PC-9 (cell line): ENCODE results near the gene FUT2. TPM values are rescaled to one million over a fixed set of nuclear protein-coding genes. Genes with fewer than 3 reads are reported as not detected.
"Not testable (repeated sequence)": the region's sequence is repeated elsewhere in the genome, so short reads cannot be mapped to it uniquely, and the experiment has no call there.

Source experiments
- BruUV-seq: library from RNA; stranded (reverse); fragments of 400-500 nt; replicated peaks from 2 replicates; lab custom pipeline; 2021; lab: Mats Ljungman, UMichigan
- CTCF ChIA-PET: fragments of 300-600 bp; sonication (Branson Sonifier 250); formaldehyde crosslinking; loops from one replicate; lab custom pipeline; 2022; ENCODE audit warnings: antibody characterized with exemption; lab: Charles Lee
- POLR2A ChIA-PET: fragments of 300-600 bp; sonication (Branson Sonifier 250); formaldehyde crosslinking; loops from one replicate; lab custom pipeline; 2022; ENCODE audit warnings: antibody characterized with exemption; ENCODE audit not compliant: unreplicated experiment; lab: Charles Lee
- DNase-seq, 2 experiments: peaks; one replicate each; pipeline versions ENCODE4 v3.0.0 to v3.0.0-alpha.2; 2015 to 2022; ENCODE audit warnings: mixed read lengths in 1 of 2
- H2AFZ ChIP-seq: fragments of 200-600 bp; sonication (generic); 2 replicates; pipeline ENCODE4 v1.8.1; 2017; ENCODE audit warnings: antibody characterized with exemption
- H3F3A ChIP-seq: fragments of 200-600 bp; sonication (generic); 2 replicates; pipeline ENCODE4 v1.8.1; 2017; ENCODE audit warnings: antibody characterized with exemption, mild to moderate bottlenecking, low read depth; ENCODE audit not compliant: insufficient read depth
- H3K27ac ChIP-seq: fragments of 200-600 bp; sonication (generic); 2 replicates; pipeline ENCODE4 v1.6.1; 2016; ENCODE audit warnings: mixed run types
- H3K27me3 ChIP-seq: fragments of 200-600 bp; sonication (generic); 2 replicates; pipeline ENCODE4 v1.6.1; 2016; ENCODE audit warnings: low read depth, mixed run types; ENCODE audit not compliant: insufficient read depth
- H3K36me3 ChIP-seq: fragments of 200-600 bp; sonication (generic); 2 replicates; pipeline ENCODE4 v1.6.1; 2016; ENCODE audit warnings: low read depth, mixed run types
- H3K4me1 ChIP-seq: fragments of 200-600 bp; sonication (generic); replicated peaks from 2 replicates; pipeline ENCODE4 v1.6.1; 2016; ENCODE audit warnings: mixed run types; ENCODE audit not compliant: insufficient read depth
- H3K4me2 ChIP-seq: fragments of 200-600 bp; sonication (generic); 2 replicates; pipeline ENCODE4 v1.6.1; 2017; ENCODE audit warnings: mixed run types
- H3K4me3 ChIP-seq: fragments of 200-600 bp; sonication (generic); 2 replicates; pipeline ENCODE4 v1.6.1; 2016; ENCODE audit warnings: mixed run types
- H3K79me2 ChIP-seq: fragments of 200-600 bp; sonication (generic); 2 replicates; pipeline ENCODE4 v1.6.1; 2017; ENCODE audit warnings: low read depth, mixed run types
- H3K9me2 ChIP-seq: fragments of 200-600 bp; sonication (generic); 2 replicates; pipeline ENCODE4 v1.8.1; 2017; ENCODE audit warnings: mild to moderate bottlenecking; ENCODE audit not compliant: insufficient read depth
- H3K9me3 ChIP-seq: fragments of 200-600 bp; sonication (generic); 2 replicates; pipeline ENCODE4 v1.8.1; 2016; ENCODE audit warnings: low read depth; ENCODE audit not compliant: insufficient read depth
- H4K20me1 ChIP-seq: fragments of 200-600 bp; sonication (generic); 2 replicates; pipeline ENCODE4 v1.8.1; 2017; ENCODE audit not compliant: insufficient read depth
- CTCF ChIP-seq: fragments of 200-600 bp; sonication (generic); conservative IDR thresholded peaks from 2 replicates; pipeline ENCODE4 v1.6.1; 2017; ENCODE audit warnings: mixed run types, antibody characterized with exemption, mild to moderate bottlenecking, moderate library complexity
- EZH2 ChIP-seq: fragments of 200-600 bp; sonication (generic); IDR thresholded peaks from 2 replicates; pipeline ENCODE4 v1.8.0; 2017; ENCODE audit warnings: antibody characterized with exemption, low read depth
- intact Hi-C: fragments of 100-400 bp; cut with micrococcal nuclease; formaldehyde crosslinking; loops from one replicate; pipeline ENCODE4 v1.10.0; 2022; ENCODE audit not compliant: unreplicated experiment
- total RNA-seq: library from RNA; stranded (reverse); gene quantifications from 2 replicates; pipeline ENCODE4 v1.2.3, GENCODE V29; 2021

Gene FUT2
- total RNA-seq, 1 experiment from 2014 or later = 8.7 TPM

DNA sequence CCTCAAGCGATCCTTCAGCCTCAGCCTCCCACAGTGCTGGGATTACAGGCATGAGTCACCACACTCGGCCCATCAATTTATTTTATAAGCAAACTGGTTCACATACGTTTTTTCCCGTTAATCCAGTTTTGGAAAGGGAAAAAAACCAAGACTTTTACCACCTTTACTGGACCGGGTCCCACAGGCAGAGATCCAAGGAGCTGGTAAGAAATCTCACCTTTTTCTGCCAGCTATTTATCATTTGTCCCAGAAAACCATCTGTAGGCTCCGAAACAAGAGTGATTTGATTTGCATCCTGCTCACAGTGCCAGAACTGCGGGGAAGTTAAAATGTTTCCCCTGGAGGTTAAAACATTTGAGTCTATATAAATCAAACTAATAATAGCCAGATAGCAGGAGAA, 6.3 kb upstream of the FUT2 start:
- no peaks in the 10 kb centered on the region for H3K36me3 ChIP-seq
- TF ChIP-seq CTCF (no peak), EZH2 (no peak)
- no peaks in the 10 kb centered on the region for H3K79me2 ChIP-seq
- ChIA-PET POLR2A (no interaction called here), CTCF (no interaction called here)
- no peak for DNase-seq
- H3K9me3 ChIP-seq = no peaks in the 10 kb centered on the region
- no peak overlapping the region for H3K4me3 ChIP-seq
- H3F3A ChIP-seq = peaks cover 18% of the 10 kb centered on the region
- no peak overlapping the region for H2AFZ ChIP-seq
- peaks cover 22% of the 10 kb centered on the region for H3K4me1 ChIP-seq
- no peaks in the 10 kb centered on the region for H3K9me2 ChIP-seq
- H3K27ac ChIP-seq = no peak overlapping the region
- no peaks in the 10 kb centered on the region for H4K20me1 ChIP-seq
- intact Hi-C loops = no loop called here
- H3K4me2 ChIP-seq = no peak overlapping the region
- BruUV-seq = no TSS peak
- H3K27me3 ChIP-seq = no peaks in the 10 kb centered on the region

- H4K20me1 ChIP-seq, POLR2A ChIA-PET, H3K27ac ChIP-seq, BruUV-seq, H2AFZ ChIP-seq, H3K27me3 ChIP-seq, H3K36me3 ChIP-seq, H3K4me3 ChIP-seq, H3K9me3 ChIP-seq, H3K9me2 ChIP-seq, H3K4me2 ChIP-seq, DNase-seq, H3K79me2 ChIP-seq, intact Hi-C loops: not testable (repeated sequence)
- peaks cover 15% of the 10 kb centered on the region for H3F3A ChIP-seq
- CTCF ChIA-PET = interaction anchor here (1.7 kb wide), 1 partner anchor 18 kb away, joined by 4 read pairs; no protein-coding TSS in a partner anchor
- H3K4me1 ChIP-seq = peaks cover 24% of the 10 kb centered on the region
Observed at GRCh38 chr19:48693629-48694028, 2.1 kb upstream of the FUT2 start.

- TF ChIP-seq EZH2 = no peak
- TF ChIP-seq CTCF = no peak
- no peaks in the 10 kb centered on the region for H3K9me2 ChIP-seq
- peak overlapping the region; percentile 47 for H3K4me3 ChIP-seq
- H2AFZ ChIP-seq = peak overlapping the region; percentile 63; the same call in 1 of the 2 replicates
- H3K79me2 ChIP-seq = no peaks in the 10 kb centered on the region
- no peaks in the 10 kb centered on the region for H3K27me3 ChIP-seq
- peaks cover 24% of the 10 kb centered on the region for H3F3A ChIP-seq
- no peaks in the 10 kb centered on the region for H3K9me3 ChIP-seq
- no peak overlapping the region for H3K27ac ChIP-seq
- BruUV-seq = no TSS peak
- peak in 1 of 2 experiments; percentile 27 for DNase-seq
- ChIA-PET CTCF (interaction anchor here (0.5 to 1.2 kb wide), 4 partner anchors 20 to 200 kb away, joined by 3 to 11 read pairs (median 4); no protein-coding TSS in a partner anchor), POLR2A (interaction anchor here (0.6 kb wide), 4 partner anchors 9 to 425 kb away, joined by 3 to 11 read pairs (median 6); no protein-coding TSS in a partner anchor)
- no peaks in the 10 kb centered on the region for H3K36me3 ChIP-seq
- peaks cover 24% of the 10 kb centered on the region for H3K4me1 ChIP-seq
- intact Hi-C loops = loop anchor here (2.0 kb wide), 1 partner anchor 18 kb away; no protein-coding TSS in a partner anchor
- H3K4me2 ChIP-seq = peak overlapping the region; percentile 83
- H4K20me1 ChIP-seq = no peaks in the 10 kb centered on the region
Observed at GRCh38 chr19:48696353-48697010, 711 bp downstream of the FUT2 start.
